Trophoblast cell (in vitro differentiated cells and primary cell): ENCODE measurements around the gene AGXT.

Experiments
- DNase-seq, 2 donors: peaks; one replicate each; pipeline ENCODE4 v3.0.0-alpha.2; 2016
- H2AFZ ChIP-seq: 2 replicates; pipeline ENCODE4 v1.6.1; 2013; ENCODE audit warnings: low read length, moderate library complexity, mild to moderate bottlenecking; ENCODE audit not compliant: insufficient read depth, poor library complexity
- H2AK5ac ChIP-seq: 2 replicates; pipeline ENCODE4 v1.6.1; 2013; ENCODE audit warnings: mild to moderate bottlenecking, low read length
- H2BK120ac ChIP-seq: 2 replicates; pipeline ENCODE4 v1.6.1; 2013; ENCODE audit warnings: low read length, mild to moderate bottlenecking, moderate library complexity; ENCODE audit not compliant: insufficient read depth, poor library complexity
- H2BK12ac ChIP-seq: 2 replicates; pipeline ENCODE4 v1.6.1; 2013; ENCODE audit warnings: mild to moderate bottlenecking, low read length, moderate library complexity
- H2BK5ac ChIP-seq: 2 replicates; pipeline ENCODE4 v1.6.1; 2013; ENCODE audit warnings: low read length, low read depth, moderate library complexity, mild to moderate bottlenecking; ENCODE audit not compliant: poor library complexity
- H3K14ac ChIP-seq: 2 replicates; pipeline ENCODE4 v1.6.1; 2013; ENCODE audit warnings: mild to moderate bottlenecking, low read length
- H3K18ac ChIP-seq: 2 replicates; pipeline ENCODE4 v1.6.1; 2013; ENCODE audit warnings: mild to moderate bottlenecking, low read length
- H3K23ac ChIP-seq: 2 replicates; pipeline ENCODE4 v1.6.1; 2013; ENCODE audit warnings: low read length
- H3K27ac ChIP-seq: 2 replicates; pipeline ENCODE4 v1.5.1; 2013; ENCODE audit warnings: low read depth, mild to moderate bottlenecking, inconsistent platforms, low read length, moderate library complexity
- H3K27me3 ChIP-seq: 2 replicates; pipeline ENCODE4 v1.6.1; 2013; ENCODE audit warnings: inconsistent platforms, mild to moderate bottlenecking, low read length, moderate library complexity; ENCODE audit not compliant: insufficient read depth
- H3K36me3 ChIP-seq, 2 experiments: 1 replicate in 1 of 2; 2 replicates in 1 of 2; pipeline ENCODE4 v1.6.1; 2013; ENCODE audit warnings: low read length in 2 of 2, mild to moderate bottlenecking in 2 of 2, moderate library complexity in 1 of 2; ENCODE audit not compliant: insufficient read depth in 2 of 2, control insufficient read depth in 1 of 2
- H3K4ac ChIP-seq: 2 replicates; pipeline ENCODE4 v1.6.1; 2013; ENCODE audit warnings: low read depth, mild to moderate bottlenecking, low read length, moderate library complexity
- H3K4me1 ChIP-seq, 2 experiments: 1 replicate in 1 of 2; 2 replicates in 1 of 2; pipeline ENCODE4 v1.6.1; 2013; ENCODE audit warnings: low read length in 2 of 2, mild to moderate bottlenecking in 2 of 2, moderate library complexity in 1 of 2; ENCODE audit not compliant: insufficient read depth in 2 of 2, control insufficient read depth in 1 of 2
- H3K4me2 ChIP-seq: 2 replicates; pipeline ENCODE4 v1.6.1; 2013; ENCODE audit warnings: inconsistent platforms, mild to moderate bottlenecking, low read length, moderate library complexity
- H3K4me3 ChIP-seq: 2 replicates; pipeline ENCODE4 v1.5.1; 2013; ENCODE audit warnings: mild to moderate bottlenecking, low read depth, low read length, inconsistent platforms
- H3K79me1 ChIP-seq: one replicate; pipeline ENCODE4 v1.6.1; 2013; ENCODE audit warnings: low read length
- H3K79me2 ChIP-seq: 2 replicates; pipeline ENCODE4 v1.6.1; 2013; ENCODE audit warnings: low read length, mild to moderate bottlenecking; ENCODE audit not compliant: control insufficient read depth, insufficient read depth, poor library complexity
- H3K9ac ChIP-seq: 2 replicates; pipeline ENCODE4 v1.6.1; 2013; ENCODE audit warnings: mild to moderate bottlenecking, low read length
- H3K9me3 ChIP-seq: 2 replicates; pipeline ENCODE4 v1.6.1; 2013; ENCODE audit warnings: low read depth, mild to moderate bottlenecking, control low read depth, inconsistent platforms, low read length; ENCODE audit not compliant: insufficient read depth
- H4K12ac ChIP-seq: 2 replicates; pipeline ENCODE4 v1.6.1; 2013; ENCODE audit warnings: low read depth, mild to moderate bottlenecking, low read length, moderate library complexity
- H4K8ac ChIP-seq: 2 replicates; pipeline ENCODE4 v1.6.1; 2013; ENCODE audit warnings: low read depth, mild to moderate bottlenecking, low read length, moderate library complexity
- H4K91ac ChIP-seq: one replicate; pipeline ENCODE4 v1.6.1; 2013; ENCODE audit warnings: low read depth, mild to moderate bottlenecking, low read length, moderate library complexity
- WGBS: extraction: QIAGEN DNeasy Blood & Tissue Kit; methylation state at CpG from one replicate; pipeline ENCODE4 v1.1.7; 2013; ENCODE audit warnings: missing lambda C conversion rate; ENCODE audit not compliant: insufficient read length, insufficient coverage; ENCODE audit errors: extremely low coverage; 5-methylcytosine and 5-hydroxymethylcytosine counted together

AGXT gene

GRCh38 chr2:240869956-240870875 lies 1.6 kb downstream of the AGXT start:
- no peak overlapping the region for H2BK5ac ChIP-seq
- H3K4me3 ChIP-seq = no peak overlapping the region
- H3K27ac ChIP-seq = no peak overlapping the region
- no peak overlapping the region for H4K91ac ChIP-seq
- no peak for DNase-seq
- H3K36me3 ChIP-seq = no peaks in the 10 kb centered on the region
- no peak overlapping the region for H3K9ac ChIP-seq
- H3K23ac ChIP-seq = no peak overlapping the region
- H3K79me2 ChIP-seq = no peaks in the 10 kb centered on the region
- no peaks in the 10 kb centered on the region for H3K4me1 ChIP-seq
- no peak overlapping the region for H3K14ac ChIP-seq
- H2BK12ac ChIP-seq = no peak overlapping the region
- H3K79me1 ChIP-seq = no peaks in the 10 kb centered on the region
- no peak overlapping the region for H3K18ac ChIP-seq
- H2AFZ ChIP-seq = no peak overlapping the region
- H3K4me2 ChIP-seq = no peak overlapping the region
- no peak overlapping the region for H2BK120ac ChIP-seq
- H2AK5ac ChIP-seq = no peak overlapping the region
- no CpG with 5 or more reads among the region's 15 CpGs for WGBS
- H4K8ac ChIP-seq = no peak overlapping the region
- no peak overlapping the region for H4K12ac ChIP-seq
- no peaks in the 10 kb centered on the region for H3K27me3 ChIP-seq
- no peaks in the 10 kb centered on the region for H3K9me3 ChIP-seq
- H3K4ac ChIP-seq = no peak overlapping the region

GRCh38 chr2:240871071-240871958 lies 2.7 kb downstream of the AGXT start:
- Histone ChIP-seq H3K79me2 (no peaks in the 10 kb centered on the region), H3K79me1 (no peaks in the 10 kb centered on the region), H4K91ac (no peak overlapping the region), H3K9ac (no peak overlapping the region), H2AK5ac (no peak overlapping the region), H3K14ac (no peak overlapping the region), H2BK5ac (no peak overlapping the region), H3K27me3 (no peaks in the 10 kb centered on the region), H2BK12ac (no peak overlapping the region), H3K4me2 (no peak overlapping the region), H4K8ac (no peak overlapping the region), H2BK120ac (no peak overlapping the region), H3K4me1 (no peaks in the 10 kb centered on the region), H4K12ac (no peak overlapping the region), H3K36me3 (no peaks in the 10 kb centered on the region), H3K4ac (no peak overlapping the region), H3K4me3 (no peak overlapping the region), H2AFZ (no peak overlapping the region), H3K18ac (no peak overlapping the region), H3K23ac (no peak overlapping the region), H3K9me3 (no peaks in the 10 kb centered on the region), H3K27ac (no peak overlapping the region)
- DNase-seq = no peak
- WGBS = no CpG with 5 or more reads among the region's 16 CpGs

DNA sequence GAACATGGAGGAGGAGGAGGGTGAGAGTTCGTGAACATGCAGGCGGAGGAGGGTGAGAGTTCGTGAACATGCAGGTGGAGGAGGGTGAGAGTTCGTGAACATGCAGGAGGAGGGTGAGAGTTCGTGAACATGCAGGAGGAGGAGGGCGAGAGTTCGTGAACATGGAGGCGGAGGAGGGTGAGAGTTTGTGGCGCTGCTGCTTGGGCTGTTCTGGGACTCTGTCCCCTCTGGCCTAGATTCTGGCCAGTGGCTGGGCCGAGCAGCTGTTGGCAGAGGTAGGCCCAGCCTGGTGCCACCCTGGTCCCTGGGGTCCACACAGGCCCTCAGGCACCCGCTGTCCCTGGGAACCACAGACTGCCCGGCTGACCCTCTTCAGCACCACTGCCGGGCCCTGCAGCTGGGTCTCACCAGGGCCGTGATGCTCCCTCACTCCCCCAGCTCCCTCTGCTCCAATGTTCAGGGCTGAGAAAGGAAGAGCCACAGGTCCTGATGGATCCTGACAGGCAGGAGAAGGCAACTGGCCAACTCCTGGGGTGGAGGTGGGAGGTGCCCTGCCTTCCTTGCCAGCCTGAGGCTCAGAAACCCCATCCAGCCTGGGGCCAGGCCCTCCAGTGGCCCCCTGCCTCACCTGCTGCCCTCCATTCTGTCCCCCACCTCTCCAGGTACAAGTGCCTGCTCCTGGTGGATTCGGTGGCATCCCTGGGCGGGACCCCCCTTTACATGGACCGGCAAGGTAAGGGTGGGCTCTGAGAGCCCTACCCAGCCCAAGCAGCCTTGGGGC lies 3.9 kb downstream of the AGXT start:
- H2BK120ac ChIP-seq = no peak overlapping the region
- no CpG with 5 or more reads among the region's 17 CpGs for WGBS
- H4K8ac ChIP-seq = no peak overlapping the region
- H3K4me1 ChIP-seq = no peaks in the 10 kb centered on the region
- H3K4ac ChIP-seq = no peak overlapping the region
- no peak overlapping the region for H2BK12ac ChIP-seq
- no peak overlapping the region for H3K18ac ChIP-seq
- H3K79me1 ChIP-seq = no peaks in the 10 kb centered on the region
- no peaks in the 10 kb centered on the region for H3K9me3 ChIP-seq
- no peaks in the 10 kb centered on the region for H3K79me2 ChIP-seq
- no peaks in the 10 kb centered on the region for H3K27me3 ChIP-seq
- H2AFZ ChIP-seq = no peak overlapping the region
- no peak overlapping the region for H3K4me3 ChIP-seq
- no peak overlapping the region for H3K4me2 ChIP-seq
- H3K27ac ChIP-seq = no peak overlapping the region
- H4K12ac ChIP-seq = no peak overlapping the region
- H3K23ac ChIP-seq = no peak overlapping the region
- H2BK5ac ChIP-seq = no peak overlapping the region
- H3K14ac ChIP-seq = no peak overlapping the region
- H4K91ac ChIP-seq = no peak overlapping the region
- DNase-seq = no peak
- no peak overlapping the region for H3K9ac ChIP-seq
- no peaks in the 10 kb centered on the region for H3K36me3 ChIP-seq
- no peak overlapping the region for H2AK5ac ChIP-seq

GRCh38 chr2:240873098-240873788 lies 4.6 kb downstream of the AGXT start:
- Histone ChIP-seq H3K14ac (no peak overlapping the region), H3K4me1 (no peaks in the 10 kb centered on the region), H2BK12ac (no peak overlapping the region), H2BK120ac (no peak overlapping the region), H3K36me3 (no peaks in the 10 kb centered on the region), H3K27me3 (no peaks in the 10 kb centered on the region), H3K79me2 (no peaks in the 10 kb centered on the region), H2BK5ac (no peak overlapping the region), H3K23ac (no peak overlapping the region), H3K27ac (no peak overlapping the region), H3K4ac (no peak overlapping the region), H3K18ac (no peak overlapping the region), H3K9ac (no peak overlapping the region), H3K9me3 (no peaks in the 10 kb centered on the region), H4K91ac (no peak overlapping the region), H2AFZ (no peak overlapping the region), H3K4me3 (no peak overlapping the region), H2AK5ac (no peak overlapping the region), H3K4me2 (no peak overlapping the region), H3K79me1 (no peaks in the 10 kb centered on the region), H4K12ac (no peak overlapping the region), H4K8ac (no peak overlapping the region)
- DNase-seq = no peak
- no CpG with 5 or more reads among the region's 21 CpGs for WGBS
